ENCODE results near the gene TSPEAR.

TSPEAR gene

DNA sequence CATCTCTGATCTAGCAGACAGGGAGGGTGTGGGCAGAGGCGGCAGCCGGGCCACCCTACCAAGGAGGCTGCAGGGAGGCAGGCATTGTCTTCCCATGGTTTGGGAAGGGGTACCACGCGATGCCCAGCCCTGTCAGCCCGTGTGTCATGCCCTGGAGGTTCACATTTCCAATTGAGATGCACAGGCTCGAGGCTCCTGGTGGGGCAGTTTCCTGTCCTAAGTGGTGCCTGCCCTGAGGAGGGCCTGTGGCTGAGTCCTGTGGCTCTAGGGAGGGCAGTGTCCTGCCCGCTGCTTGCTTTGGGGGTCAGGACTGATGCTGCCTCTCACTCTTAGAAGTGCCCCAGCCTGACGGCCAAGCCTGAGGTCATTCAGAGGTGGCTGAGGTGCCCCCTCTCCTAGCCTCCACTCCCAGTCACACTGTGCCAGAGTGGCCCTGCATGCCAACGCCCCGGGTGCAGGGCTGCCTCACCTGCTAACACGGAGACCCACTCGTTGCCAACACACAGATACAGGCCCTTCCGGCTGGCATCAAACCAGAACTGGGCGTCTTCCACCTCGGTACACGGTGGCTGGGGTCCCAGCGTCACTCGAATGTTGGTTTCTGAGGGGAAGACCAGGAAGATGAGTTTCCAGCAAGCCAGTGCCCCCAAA lies 183.3 kb downstream of the TSPEAR start:
- no peak for DNase-seq (ENCODE audit: low spot score)

- no peak for DNase-seq (ENCODE audit: low spot score)
These were observed 184.0 kb downstream of the TSPEAR start for GRCh38 chr21:44527156-44527982.

DNA sequence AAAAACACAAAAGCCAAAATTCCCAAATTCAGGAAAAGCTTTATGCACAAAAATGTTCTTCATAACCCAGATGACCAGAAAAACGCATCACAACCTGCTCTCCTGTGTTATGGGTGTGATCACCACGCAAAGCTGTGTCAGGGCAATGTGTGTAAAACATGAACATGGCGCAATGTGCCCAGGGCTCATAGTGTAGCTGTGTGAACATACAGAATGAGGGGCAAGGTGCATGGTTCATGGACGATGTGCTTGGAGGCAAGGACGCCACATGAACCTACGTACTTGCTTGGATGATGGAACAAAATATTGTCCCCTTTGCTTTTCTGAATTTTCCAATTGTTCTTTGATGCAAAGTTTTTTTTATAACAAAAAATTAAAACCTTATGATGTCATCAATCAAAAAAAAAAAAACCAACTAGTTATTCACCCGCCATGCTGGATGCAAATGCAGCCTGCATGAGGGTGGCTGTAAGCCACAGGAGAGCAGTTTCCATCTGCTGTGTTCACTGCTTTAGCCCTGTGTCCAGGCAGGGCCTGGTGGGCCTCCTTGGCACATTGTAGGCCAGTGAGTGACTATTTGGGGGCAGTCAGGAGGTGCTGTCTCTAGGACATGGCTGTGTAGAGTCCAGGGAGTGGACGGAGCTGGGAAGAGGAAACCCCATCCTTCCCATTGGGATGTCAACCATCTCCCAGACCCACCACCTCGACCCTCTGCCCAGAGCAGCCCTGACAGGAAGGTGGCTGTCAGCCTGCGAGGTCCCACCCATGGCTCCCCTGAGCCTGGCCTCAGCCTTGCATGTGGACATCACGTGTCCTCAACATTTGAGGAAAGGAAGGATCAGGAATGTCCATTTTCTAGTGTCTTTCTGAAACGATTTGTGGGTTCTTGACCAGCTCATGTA lies 185.0 kb downstream of the TSPEAR start:
- DNase-seq (ENCODE audit: low spot score) = no peak

- DNase-seq (ENCODE audit: low spot score) = no peak
These were observed 185.8 kb downstream of the TSPEAR start for GRCh38 chr21:44525391-44526095.

DNA sequence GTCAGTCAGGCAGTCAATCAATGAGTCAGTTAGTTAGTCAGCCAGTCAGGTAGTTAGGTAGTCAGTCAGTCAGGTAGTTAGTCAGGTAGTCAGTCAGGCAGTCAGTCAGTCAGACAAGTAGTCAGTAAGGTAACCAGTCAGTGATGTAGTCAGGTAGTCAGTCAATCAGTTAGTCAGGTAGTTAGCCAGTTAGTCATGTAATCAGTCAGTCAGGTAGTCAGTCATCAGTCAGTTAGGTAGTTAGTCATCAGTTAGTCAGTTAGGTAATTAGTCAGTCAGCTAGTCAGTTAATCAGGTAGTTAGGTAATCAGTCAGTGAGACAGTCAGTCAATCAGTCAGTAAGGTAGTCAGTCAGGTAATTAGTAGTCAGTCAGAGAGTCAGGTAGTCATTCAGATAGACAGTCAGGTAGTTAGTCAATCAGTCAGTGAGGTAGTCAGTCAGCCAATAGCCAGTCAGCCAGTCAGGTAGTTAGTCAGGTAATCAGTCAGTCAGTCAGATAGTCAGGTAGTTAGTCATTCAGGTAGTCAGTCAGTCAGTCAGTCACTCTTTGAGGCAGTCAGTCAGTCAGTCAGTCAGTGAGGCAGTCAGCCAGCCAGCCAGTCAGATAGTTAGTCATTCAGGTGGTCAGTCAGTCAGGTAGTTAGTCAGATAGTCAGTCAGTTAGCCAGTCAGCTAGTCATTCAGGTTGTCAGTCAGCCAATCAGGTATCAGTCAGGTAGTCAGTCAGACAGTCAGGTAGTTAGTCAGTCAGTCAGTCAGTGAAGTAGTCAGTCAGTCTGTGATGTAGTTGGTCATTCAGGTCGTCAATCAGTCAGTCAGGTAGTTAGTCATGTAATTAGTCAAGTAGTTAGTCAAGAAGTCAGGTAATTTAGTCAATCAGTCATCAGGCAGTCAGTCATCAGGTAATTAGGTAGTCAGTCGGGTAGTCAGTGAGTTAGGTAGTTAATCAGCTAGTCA lies 186.7 kb downstream of the TSPEAR start:
- no peak for DNase-seq (ENCODE audit: low spot score)

DNA sequence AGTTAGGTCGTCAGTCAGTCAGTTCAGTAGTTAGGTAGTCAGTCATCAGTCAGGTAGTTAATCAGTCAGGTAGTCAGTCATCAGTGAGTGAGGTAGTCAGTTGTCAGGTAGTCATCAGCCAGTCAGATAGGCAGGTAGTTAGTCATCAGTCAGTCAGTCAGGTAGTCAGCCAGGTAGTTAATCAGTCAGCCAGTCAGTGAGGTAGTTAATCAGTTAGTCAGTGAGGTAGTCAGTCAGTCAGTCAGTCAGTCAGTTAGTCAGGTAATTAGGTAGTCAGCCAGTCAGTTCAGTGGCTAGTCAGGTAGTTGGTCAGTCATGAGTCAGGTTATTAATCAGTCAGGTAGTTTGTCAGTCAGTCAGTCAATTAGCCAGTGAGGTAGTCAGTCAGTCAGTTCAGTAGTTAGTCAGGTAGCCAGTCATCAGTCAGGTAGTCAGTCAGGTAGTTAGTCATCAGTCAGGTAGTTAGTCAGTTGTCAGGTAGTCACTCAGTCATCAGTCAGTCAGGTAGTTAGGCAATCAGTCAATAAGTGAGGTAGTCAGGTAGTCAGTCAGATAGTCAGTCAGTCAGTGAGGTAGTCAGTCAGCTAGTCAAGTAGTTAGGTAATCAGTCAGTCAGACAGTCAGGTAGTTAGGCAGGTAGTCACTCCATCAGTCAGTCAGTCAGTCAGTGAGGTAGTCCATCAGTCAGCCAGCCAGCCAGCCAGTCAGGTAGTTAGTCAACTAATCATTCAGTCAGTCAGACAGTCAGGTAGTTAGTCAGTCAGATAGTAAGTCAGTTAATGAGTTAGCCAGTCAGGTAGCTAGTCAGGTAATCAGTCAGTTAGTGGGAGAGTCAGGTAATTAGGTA lies 187.6 kb downstream of the TSPEAR start:
- DNase-seq (ENCODE audit: low spot score) = no peak

DNA sequence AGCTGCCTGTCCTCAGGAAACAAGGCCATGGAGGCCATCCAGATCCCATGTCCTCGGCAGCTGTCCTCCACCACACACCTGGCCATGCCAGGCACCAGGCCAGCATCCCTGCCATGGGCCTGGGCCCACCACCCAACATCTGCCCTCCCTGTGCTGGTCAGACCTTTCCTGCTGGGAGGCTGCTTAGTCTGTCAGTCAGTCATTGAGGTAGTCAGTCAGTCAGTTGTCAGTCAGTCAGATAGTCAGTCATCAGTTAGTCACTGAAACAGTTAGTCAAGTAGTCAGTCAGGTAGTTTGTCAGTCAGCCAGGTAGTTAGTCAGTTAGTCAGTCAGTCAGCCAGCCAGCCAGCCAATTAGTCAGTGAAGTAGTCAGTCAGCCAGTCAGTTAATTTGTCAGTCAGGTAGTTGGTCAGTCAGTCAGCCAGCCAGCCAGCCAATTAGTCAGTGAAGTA lies 188.6 kb downstream of the TSPEAR start:
- no peak for DNase-seq (ENCODE audit: low spot score)

DNA sequence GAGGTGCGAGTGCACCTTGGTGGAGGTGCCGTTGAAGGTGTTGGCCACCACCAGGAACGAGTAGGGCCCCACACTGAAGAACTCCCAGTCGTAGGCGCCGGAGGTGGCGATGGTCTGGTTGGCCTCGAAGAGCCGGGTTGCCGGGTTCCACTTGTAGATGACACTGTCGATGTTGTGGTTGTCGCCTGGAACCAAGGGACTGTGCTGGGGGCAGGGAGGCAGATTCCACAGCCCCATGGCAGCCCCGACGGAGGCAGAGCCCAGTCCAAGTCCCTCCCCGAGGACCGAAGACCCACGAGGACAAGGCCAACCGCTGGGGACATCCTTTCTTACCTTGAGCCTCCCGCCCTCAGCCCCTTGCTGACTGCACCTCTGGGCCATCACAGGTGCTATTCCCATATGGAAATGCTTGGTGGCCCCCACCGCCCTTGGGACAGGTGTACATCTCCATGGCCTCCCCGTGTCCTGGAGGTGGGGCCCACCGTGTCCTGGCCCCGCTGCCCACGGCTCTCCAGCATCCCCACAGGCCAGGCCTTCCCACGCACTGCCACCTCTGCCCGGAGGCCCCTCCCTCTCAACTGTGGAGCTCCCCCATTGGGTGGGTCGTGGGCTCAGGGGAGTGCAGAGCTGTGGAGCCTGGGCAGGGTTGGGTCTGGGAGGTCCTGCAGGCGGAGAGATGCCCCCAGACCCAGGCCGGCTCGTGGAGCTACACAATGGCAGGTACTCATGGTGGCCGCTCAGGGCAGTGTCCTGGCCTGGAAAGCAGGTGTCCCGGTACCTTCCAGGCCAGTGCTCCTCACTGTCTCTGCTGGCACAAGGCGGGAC lies 189.2 kb downstream of the TSPEAR start:
- no peak for DNase-seq (ENCODE audit: low spot score)

DNA sequence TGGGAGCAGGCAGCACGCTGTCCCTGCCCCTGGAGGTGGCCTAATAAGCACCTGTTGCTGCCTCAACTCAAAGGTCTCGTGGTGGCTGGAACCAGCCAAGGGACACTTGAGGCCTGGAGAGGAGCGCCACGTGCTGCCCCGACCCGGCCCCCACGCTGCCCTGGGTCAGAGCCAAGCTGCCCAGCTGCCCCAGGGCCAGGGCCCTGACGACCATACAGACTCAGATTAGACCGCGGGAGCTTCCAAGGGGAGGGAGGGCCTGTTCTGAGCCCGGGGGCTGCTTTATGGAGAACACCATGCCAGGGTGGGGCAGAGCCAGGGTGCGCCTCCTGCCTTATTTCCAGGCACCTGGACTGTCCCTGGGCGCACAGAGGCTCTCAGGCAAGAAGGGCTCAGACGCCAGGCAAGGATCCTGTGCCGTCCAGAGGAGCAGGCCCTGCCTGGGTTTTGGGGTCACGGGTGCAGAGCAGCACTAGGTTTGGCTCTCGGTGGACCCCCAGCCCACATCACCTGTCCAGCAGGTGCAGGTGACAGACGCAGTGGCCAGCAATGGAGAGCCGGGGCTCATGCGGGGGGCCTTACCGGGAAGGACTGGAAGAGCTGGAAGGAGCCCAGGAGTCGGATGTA lies 190.0 kb downstream of the TSPEAR start:
- DNase-seq (ENCODE audit: low spot score) = no peak

GRCh38 chr21:44520326-44521300 lies 190.8 kb downstream of the TSPEAR start:
- DNase-seq (ENCODE audit: low spot score) = no peak

GRCh38 chr21:44519346-44520325 lies 191.7 kb downstream of the TSPEAR start:
- no peak for DNase-seq (ENCODE audit: low spot score)

GRCh38 chr21:44518686-44519085 lies 192.7 kb downstream of the TSPEAR start:
- DNase-seq (ENCODE audit: low spot score) = no peak

DNA sequence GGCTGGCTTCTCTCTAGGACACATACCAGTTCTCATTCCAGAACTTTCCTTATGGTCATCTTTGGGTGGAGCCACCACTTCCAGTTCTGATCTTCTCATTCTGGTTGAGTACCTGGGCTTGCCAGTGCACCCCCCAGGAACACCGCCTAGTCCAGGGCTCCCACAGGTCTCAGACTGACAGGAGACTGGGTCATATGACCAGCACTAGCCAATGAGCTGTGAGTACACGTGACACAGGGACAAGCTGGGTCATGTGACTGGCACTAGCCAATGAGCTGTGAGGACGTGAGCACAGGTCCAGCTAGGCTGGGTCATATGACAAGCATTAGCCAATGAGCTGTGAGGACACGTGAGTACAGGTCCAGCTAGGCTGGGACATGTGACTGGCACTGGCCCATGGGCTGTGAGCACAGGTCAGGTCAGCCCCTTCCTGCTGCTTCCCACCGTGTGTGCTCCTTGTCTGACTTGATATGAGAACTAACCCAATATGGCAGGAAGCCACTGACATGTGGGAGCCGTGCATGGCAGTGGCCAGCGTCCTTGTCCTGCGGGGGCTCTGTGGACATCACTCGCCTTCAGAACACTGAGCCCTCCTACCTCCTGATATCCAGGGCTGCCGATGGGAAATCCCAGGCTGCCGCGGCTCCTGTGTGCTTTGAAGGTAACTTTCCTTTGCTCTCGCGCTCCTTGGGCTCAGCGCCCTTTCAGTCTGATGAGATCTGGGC lies 194.0 kb downstream of the TSPEAR start:
- peak; percentile 20 for DNase-seq (ENCODE audit: low spot score)

DNA sequence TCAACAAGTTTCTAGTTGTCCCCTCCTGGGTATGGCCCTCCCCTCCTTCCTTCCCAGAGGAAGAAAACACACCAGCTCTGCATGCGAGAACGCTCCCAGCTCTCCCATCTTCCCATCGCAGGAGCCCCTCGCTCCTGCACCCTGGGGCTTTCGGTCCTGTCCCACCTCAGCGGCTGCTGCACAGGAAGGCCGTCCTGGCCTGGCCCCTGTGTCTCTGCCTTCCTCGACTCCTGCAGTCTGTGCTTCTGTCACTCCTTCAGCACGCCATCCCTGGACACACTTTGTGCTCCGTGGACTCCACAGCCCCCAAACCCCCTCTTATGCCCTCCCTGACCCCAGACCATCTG lies 194.6 kb downstream of the TSPEAR start:
- DNase-seq (ENCODE audit: low spot score) = no peak

DNA sequence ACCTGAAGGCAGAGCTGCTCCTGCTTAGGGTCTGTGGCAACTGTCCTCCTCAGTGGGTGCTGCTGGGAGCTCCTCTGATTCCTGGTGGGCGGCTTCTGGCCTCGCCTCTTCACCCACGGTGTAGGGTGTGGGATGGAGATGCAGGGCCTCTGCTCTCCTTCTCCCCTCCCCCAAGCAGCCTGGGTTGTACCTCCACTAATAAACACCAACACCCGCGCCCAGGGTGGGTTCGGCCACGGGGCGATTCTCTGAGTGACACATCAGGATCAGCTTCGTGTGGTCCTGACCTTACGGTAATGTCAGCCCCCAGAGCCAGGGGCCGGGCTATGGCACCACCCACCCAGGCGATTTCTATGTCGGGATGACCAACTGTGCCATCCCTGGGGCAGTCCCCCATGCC lies 195.0 kb downstream of the TSPEAR start:
- DNase-seq (ENCODE audit: low spot score) = no peak
